WTC11 (cell line): ENCODE measurements around the gene TNS2. TPM values are rescaled to one million over a fixed set of nuclear protein-coding genes. Genes with fewer than 3 reads are reported as not detected.
A peak's percentile ranks its signal among the peaks of the same experiment; 100 is the strongest.

Experiments
- ATAC-seq: fragments of 200-7000 bp; cut with Tn5 transposase; 2 replicates; pipeline ENCODE4 v1.10.0; 2021; ENCODE audit warnings: mild to moderate bottlenecking, moderate library complexity
- CTCF ChIA-PET: fragments of 300-600 bp; sonication (Branson Sonifier 250); formaldehyde crosslinking; loops from one replicate; lab custom pipeline; 2021; ENCODE audit warnings: antibody characterized with exemption; lab: Charles Lee
- POLR2A ChIA-PET: fragments of 350-600 bp; sonication (Branson Sonifier 250); formaldehyde crosslinking; loops from one replicate; lab custom pipeline; 2021; ENCODE audit warnings: antibody characterized with exemption; lab: Charles Lee
- DNase-seq: peaks from one replicate; pipeline ENCODE4 v3.0.0; 2021; ENCODE audit warnings: low spot score
- H3K27ac Mint-ChIP-seq: 2 replicates; pipeline ENCODE4 v1.8.0; 2021; ENCODE audit warnings: mixed read lengths
- H3K27me3 Mint-ChIP-seq: 2 replicates; pipeline ENCODE4 v1.8.0; 2021; ENCODE audit warnings: low read depth, mild to moderate bottlenecking, moderate library complexity, mixed read lengths
- H3K36me3 Mint-ChIP-seq: 2 replicates; pipeline ENCODE4 v1.8.0; 2021; ENCODE audit warnings: mixed read lengths
- H3K4me1 Mint-ChIP-seq: 2 replicates; pipeline ENCODE4 v1.8.0; 2022; ENCODE audit warnings: mixed read lengths
- H3K4me3 Mint-ChIP-seq: 2 replicates; pipeline ENCODE4 v1.8.0; 2021; ENCODE audit warnings: mild to moderate bottlenecking, moderate library complexity, mixed read lengths
- H3K9me3 Mint-ChIP-seq: 2 replicates; pipeline ENCODE4 v1.8.0; 2021; ENCODE audit warnings: mixed read lengths
- CTCF ChIP-seq: fragments of 200-600 bp; IDR thresholded peaks from 2 replicates; pipeline ENCODE4 v1.8.0; 2022; ENCODE audit warnings: antibody characterized with exemption
- ELF4 ChIP-seq: sonication (generic); formaldehyde crosslinking; IDR thresholded peaks from 2 replicates; pipeline ENCODE4 v1.8.1; 2022; ENCODE audit warnings: low read depth, mild to moderate bottlenecking, moderate library complexity, missing genetic modification reagents
- ETV6 ChIP-seq: sonication (generic); formaldehyde crosslinking; IDR thresholded peaks from 2 replicates; pipeline ENCODE4 v1.8.1; 2022; ENCODE audit warnings: mild to moderate bottlenecking, missing genetic modification reagents
- GABPB1 ChIP-seq: sonication (generic); formaldehyde crosslinking; IDR thresholded peaks from 2 replicates; pipeline ENCODE4 v1.8.1; 2023; ENCODE audit warnings: mild to moderate bottlenecking, missing genetic modification reagents
- HMGA2 ChIP-seq: fragments of 250-450 bp; sonication (Bioruptor Pico); IDR thresholded peaks from 2 replicates; pipeline ENCODE4 v1.4.0; 2021; ENCODE audit warnings: mild to moderate bottlenecking, moderate library complexity
- KAT7 ChIP-seq: sonication (generic); formaldehyde crosslinking; IDR thresholded peaks from 2 replicates; pipeline ENCODE4 v1.8.1; 2023; ENCODE audit warnings: missing genetic modification reagents, mild to moderate bottlenecking, borderline replicate concordance
- MYBL2 ChIP-seq: sonication (generic); formaldehyde crosslinking; IDR thresholded peaks from 2 replicates; pipeline ENCODE4 v1.8.1; 2023; ENCODE audit warnings: mild to moderate bottlenecking, moderate library complexity, missing genetic modification reagents
- PRDM15 ChIP-seq: sonication (generic); formaldehyde crosslinking; IDR thresholded peaks from 2 replicates; pipeline ENCODE4 v1.8.0; 2022; ENCODE audit warnings: missing genetic modification reagents
- SMAD3 ChIP-seq: sonication (generic); formaldehyde crosslinking; IDR thresholded peaks from 2 replicates; pipeline ENCODE4 v1.8.0; 2022; ENCODE audit warnings: missing genetic modification reagents, mild to moderate bottlenecking, borderline replicate concordance
- STAT6 ChIP-seq: sonication (generic); formaldehyde crosslinking; conservative IDR thresholded peaks from 2 replicates; pipeline ENCODE4 v1.8.1; 2023; ENCODE audit warnings: mild to moderate bottlenecking, low read depth, missing genetic modification reagents, moderate library complexity
- ZNF281 ChIP-seq: sonication (generic); formaldehyde crosslinking; IDR thresholded peaks from 2 replicates; pipeline ENCODE4 v1.8.0; 2023; ENCODE audit warnings: mild to moderate bottlenecking, missing genetic modification reagents
- ZNF512 ChIP-seq: sonication (generic); formaldehyde crosslinking; IDR thresholded peaks from 2 replicates; pipeline ENCODE4 v1.8.1; 2022; ENCODE audit warnings: missing genetic modification reagents, borderline replicate concordance
- ZSCAN18 ChIP-seq: fragments of 250-450 bp; sonication (Bioruptor Pico); IDR thresholded peaks from 2 replicates; pipeline ENCODE4 v2.1.2; 2022; ENCODE audit warnings: mild to moderate bottlenecking, moderate library complexity
- total RNA-seq: library from RNA; stranded (reverse); gene quantifications from 3 replicates; pipeline ENCODE4 v1.2.3, GENCODE V29; 2021

Gene TNS2
- total RNA-seq, 1 experiment from 2014 or later = 7.7 TPM

DNA sequence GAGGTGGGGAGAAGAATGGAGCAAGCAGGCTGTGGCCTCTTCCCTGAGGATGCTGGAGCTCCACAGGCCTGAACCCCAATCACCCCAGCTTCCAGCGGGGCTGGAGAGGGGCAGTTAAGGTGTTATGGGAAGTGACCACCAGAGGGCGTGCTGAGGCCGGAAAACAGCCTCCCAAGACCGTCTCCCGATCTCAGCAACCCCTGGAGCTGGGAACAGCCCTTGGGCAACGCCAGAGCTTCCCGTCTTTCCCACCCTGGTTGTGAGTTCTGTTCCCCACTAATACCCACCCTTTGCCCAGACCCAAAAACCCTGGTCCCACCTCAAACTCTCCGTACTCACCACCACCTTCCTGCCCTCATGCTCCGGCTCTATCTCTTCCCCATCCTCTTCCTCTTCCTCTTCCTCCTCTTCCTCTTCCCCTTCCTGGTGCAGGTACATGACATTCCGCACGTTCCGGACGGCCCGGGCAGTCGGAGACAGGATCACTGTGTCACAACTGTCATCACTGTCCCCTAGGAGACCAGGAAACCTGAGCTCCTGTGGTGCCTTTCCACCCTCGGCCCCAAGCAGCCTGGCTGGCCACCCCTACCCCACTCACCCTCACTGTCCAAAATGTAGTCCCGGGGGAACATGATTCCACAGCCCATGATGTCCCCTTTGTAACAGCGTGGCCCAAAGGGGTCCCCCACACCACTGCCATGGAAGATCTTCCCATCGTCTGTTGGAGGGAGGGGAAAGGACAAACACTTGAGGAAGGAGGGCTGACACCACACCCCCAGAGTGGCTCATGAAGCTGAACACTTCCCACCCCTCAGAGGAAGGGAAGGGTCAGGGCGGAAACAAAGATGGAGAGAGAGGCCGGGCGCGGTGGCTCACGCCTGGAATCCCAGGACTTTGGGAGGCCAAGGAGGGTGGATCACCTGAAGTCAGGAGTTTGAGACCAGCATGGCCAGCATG lies 16.4 kb downstream of the TNS2 start:
- DNase-seq = peak; percentile 87
- no peak overlapping the region for H3K4me3 Mint-ChIP-seq
- H3K27me3 Mint-ChIP-seq = peaks cover 21% of the 10 kb centered on the region
- H3K36me3 Mint-ChIP-seq = no peaks in the 10 kb centered on the region
- POLR2A ChIA-PET = interaction anchor here (0.6 to 1.1 kb wide), 5 partner anchors 10 to 33 kb away, joined by 3 to 6 read pairs (median 5); partner anchors contain the start of genes IGFBP6 and SPRYD3
- TF ChIP-seq KAT7 (CRISPR knock-in tag) (no peak), HMGA2 (CRISPR knock-in tag) (no peak), ZNF512 (CRISPR knock-in tag) (no peak), ELF4 (CRISPR knock-in tag) (no peak), STAT6 (CRISPR knock-in tag) (no peak), PRDM15 (CRISPR knock-in tag) (0 out of 2 replicates have a peak, but pooled peaks have one; percentile 22), CTCF (peak; percentile 96), SMAD3 (no peak), ETV6 (CRISPR knock-in tag) (peak; percentile 91), MYBL2 (CRISPR knock-in tag) (no peak), GABPB1 (CRISPR knock-in tag) (no peak), ZNF281 (CRISPR knock-in tag) (no peak), ZSCAN18 (CRISPR knock-in tag) (no peak)
- TF ChIP-seq, all 79 proteins: peak for 3
- peak; percentile 73 for ATAC-seq
- H3K27ac Mint-ChIP-seq = no peak overlapping the region
- no peaks in the 10 kb centered on the region for H3K9me3 Mint-ChIP-seq
- CTCF ChIA-PET = interaction anchor here (0.6 to 11.2 kb wide), 59 partner anchors 8 to 1848 kb away, joined by 3 to 474 read pairs (median 5); partner anchors contain the start of genes AAAS, CSAD, ESPL1 and IGFBP6
- peaks cover 23% of the 10 kb centered on the region for H3K4me1 Mint-ChIP-seq
